A673 (cell line): ENCODE measurements around the gene CANX.

ENCODE experiments used
- EZH2 ChIP-seq: fragments of 200-600 bp; sonication (generic); IDR thresholded peaks from 2 replicates; pipeline ENCODE4 v1.6.1; 2017; ENCODE audit warnings: borderline replicate concordance, low read depth, mild to moderate bottlenecking, mixed read lengths, antibody characterized with exemption, low read length; ENCODE audit not compliant: poor library complexity, severe bottlenecking
- TF ChIP-seq, protein P1 (sequence below): fragments of 300-800, 200-600 bp; sonication (generic); conservative IDR thresholded peaks from 2 replicates; pipeline ENCODE4 v1.5.1; 2017; ENCODE audit warnings: low read depth, mild to moderate bottlenecking, antibody characterized with exemption, low read length, moderate library complexity, mixed read lengths

DNA sequence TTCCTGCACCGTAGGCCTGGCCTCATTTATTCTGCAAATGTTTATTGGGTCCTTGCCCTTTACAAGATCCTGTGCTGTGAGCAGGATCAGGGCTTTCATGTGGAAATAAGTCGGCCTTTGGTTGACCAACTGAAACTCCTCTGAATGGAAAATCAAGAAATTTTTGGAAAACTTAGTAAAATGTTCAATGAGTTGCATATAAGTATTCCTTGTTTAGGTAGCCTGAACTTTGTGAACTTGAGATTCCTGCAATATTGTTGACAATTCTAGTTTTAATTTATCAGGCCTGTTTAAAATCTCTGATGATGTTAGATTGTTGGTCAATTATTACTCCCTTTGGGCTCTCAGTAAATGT lies 35.0 kb downstream of the CANX start:
- TF ChIP-seq EZH2: no peak
- TF ChIP-seq, protein P1, sequence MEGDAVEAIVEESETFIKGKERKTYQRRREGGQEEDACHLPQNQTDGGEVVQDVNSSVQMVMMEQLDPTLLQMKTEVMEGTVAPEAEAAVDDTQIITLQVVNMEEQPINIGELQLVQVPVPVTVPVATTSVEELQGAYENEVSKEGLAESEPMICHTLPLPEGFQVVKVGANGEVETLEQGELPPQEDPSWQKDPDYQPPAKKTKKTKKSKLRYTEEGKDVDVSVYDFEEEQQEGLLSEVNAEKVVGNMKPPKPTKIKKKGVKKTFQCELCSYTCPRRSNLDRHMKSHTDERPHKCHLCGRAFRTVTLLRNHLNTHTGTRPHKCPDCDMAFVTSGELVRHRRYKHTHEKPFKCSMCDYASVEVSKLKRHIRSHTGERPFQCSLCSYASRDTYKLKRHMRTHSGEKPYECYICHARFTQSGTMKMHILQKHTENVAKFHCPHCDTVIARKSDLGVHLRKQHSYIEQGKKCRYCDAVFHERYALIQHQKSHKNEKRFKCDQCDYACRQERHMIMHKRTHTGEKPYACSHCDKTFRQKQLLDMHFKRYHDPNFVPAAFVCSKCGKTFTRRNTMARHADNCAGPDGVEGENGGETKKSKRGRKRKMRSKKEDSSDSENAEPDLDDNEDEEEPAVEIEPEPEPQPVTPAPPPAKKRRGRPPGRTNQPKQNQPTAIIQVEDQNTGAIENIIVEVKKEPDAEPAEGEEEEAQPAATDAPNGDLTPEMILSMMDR: no peak
